Measurements from ENCODE around the gene SLC22A6.

GRCh38 chr11:62930666-62931065 lies 54.1 kb downstream of the SLC22A6 start:
- TF ChIP-seq CTCF (IDR thresholded peaks at IDR 0.05; ENCODE audit: low read length) (no peak), EZH2 (IDR thresholded peaks at IDR 0.05; ENCODE audit: borderline replicate concordance, low read length) (no peak)

All from OCI-LY1 (cell line).